HCT116 (cell line): ENCODE data around the gene C11orf52. TPM values are rescaled to one million over a fixed set of nuclear protein-coding genes. Genes with fewer than 3 reads are reported as not detected.

Experiments used
- ATAC-seq: fragments of 200-7000 bp; cut with Tn5 transposase; 2 replicates; pipeline ENCODE4 v1.9.1; 2020; ENCODE audit warnings: mild to moderate bottlenecking, moderate library complexity
- BruUV-seq: library from RNA; stranded (reverse); fragments of 400-500 nt; replicated peaks from 2 replicates; lab custom pipeline; 2021; lab: Mats Ljungman, UMichigan
- CTCF ChIA-PET: fragments of 300-600 bp; sonication (Branson Sonifier 250); formaldehyde crosslinking; loops from one replicate; lab custom pipeline; 2021; ENCODE audit warnings: antibody characterized with exemption; lab: Charles Lee
- POLR2A ChIA-PET: fragments of 300-600, 350-600 bp; sonication (Branson Sonifier 250); formaldehyde crosslinking; loops from one replicate; lab custom pipeline; 2021; ENCODE audit warnings: antibody characterized with exemption; lab: Charles Lee
- RAD21 ChIA-PET, 2 experiments: fragments of 300-600 bp; sonication (Branson Sonifier 250); formaldehyde crosslinking; loops; one replicate each; lab custom pipeline; 2023; ENCODE audit warnings: low total read pairs in 2 of 2; ENCODE audit not compliant: uncharacterized antibody in 2 of 2, unreplicated experiment in 2 of 2, low non-redundant PET in 1 of 2; lab: Charles Lee
- DNase-seq: peaks from one replicate; pipeline ENCODE4 v3.0.0-alpha.2; 2010; ENCODE audit warnings: low read depth, low spot score
- H2AFZ ChIP-seq: fragments of 200-600 bp; shearing (Covaris generic), sonication (generic); 2 replicates; pipeline ENCODE4 v1.6.1; 2017; ENCODE audit warnings: low read depth, mixed run types, mixed read lengths, antibody characterized with exemption, low read length; ENCODE audit not compliant: poor library complexity, severe bottlenecking
- H3K27ac ChIP-seq: 2 replicates; pipeline ENCODE4 v1.5.1; 2012; ENCODE audit warnings: low read depth, low read length
- H3K27me3 ChIP-seq: fragments of 200-600 bp; sonication (generic); 2 replicates; pipeline ENCODE4 v1.6.1; 2016; ENCODE audit warnings: mixed run types, low read length, mixed read lengths; ENCODE audit not compliant: insufficient read depth
- H3K36me3 ChIP-seq, 2 experiments: fragments of 200-500 bp in 1 of 2; fragments of 200-600 bp in 1 of 2; sonication (Bioruptor generic) in 1 of 2; sonication (generic) in 1 of 2; 2 replicates each; pipeline versions ENCODE4 v1.5.1 to v1.6.1; 2014 to 2016; ENCODE audit warnings: low read length in 2 of 2, inconsistent platforms in 1 of 2, mixed read lengths in 1 of 2, mixed run types in 1 of 2; ENCODE audit not compliant: insufficient read depth in 2 of 2, control insufficient read depth in 1 of 2
- H3K4me1 ChIP-seq, 2 experiments: fragments of 200-600 bp in 1 of 2; sonication (generic) in 1 of 2; 2 replicates each; pipeline versions ENCODE4 v1.5.1 to v1.6.1; 2012 to 2017; ENCODE audit warnings: low read length in 2 of 2, inconsistent platforms in 1 of 2, mild to moderate bottlenecking in 1 of 2, mixed read lengths in 1 of 2, mixed run types in 1 of 2, moderate library complexity in 1 of 2; ENCODE audit not compliant: insufficient read depth in 2 of 2, control insufficient read depth in 1 of 2
- H3K4me2 ChIP-seq: fragments of 200-600 bp; sonication (generic); 2 replicates; pipeline ENCODE4 v1.6.1; 2017; ENCODE audit warnings: mixed run types, low read length, mixed read lengths
- H3K4me3 ChIP-seq, 2 experiments: fragments of 200-600 bp in 1 of 2; sonication (generic) in 1 of 2; replicated peaks in 1 of 2; 2 replicates each; pipeline ENCODE4 v1.5.1; 2011 to 2016; ENCODE audit warnings: low read length in 2 of 2, control low read depth in 1 of 2, low read depth in 1 of 2, mild to moderate bottlenecking in 1 of 2, mixed read lengths in 1 of 2, mixed run types in 1 of 2
- H3K79me2 ChIP-seq: fragments of 200-600 bp; sonication (generic); 2 replicates; pipeline ENCODE4 v1.6.1; 2017; ENCODE audit warnings: mild to moderate bottlenecking, mixed run types, low read length, moderate library complexity, mixed read lengths; ENCODE audit not compliant: insufficient read depth
- H3K9ac ChIP-seq: fragments of 200-600 bp; sonication (generic); 2 replicates; pipeline ENCODE4 v1.6.1; 2016; ENCODE audit warnings: low read length, mixed read lengths
- H3K9me2 ChIP-seq: fragments of 200-600 bp; sonication (generic), shearing (Covaris generic); 2 replicates; pipeline ENCODE4 v1.6.1; 2017; ENCODE audit warnings: mixed run types, mild to moderate bottlenecking, moderate library complexity; ENCODE audit not compliant: insufficient read depth
- H3K9me3 ChIP-seq, 2 experiments: fragments of 200-500 bp in 1 of 2; fragments of 200-600 bp in 1 of 2; sonication (Bioruptor generic) in 1 of 2; sonication (generic) in 1 of 2; 2 replicates each; pipeline ENCODE4 v1.6.1; 2014 to 2017; ENCODE audit warnings: low read length in 2 of 2, mixed read lengths in 2 of 2, inconsistent platforms in 1 of 2, low read depth in 1 of 2, mild to moderate bottlenecking in 1 of 2, mixed run types in 1 of 2, moderate library complexity in 1 of 2; ENCODE audit not compliant: control insufficient read depth in 1 of 2, insufficient read depth in 1 of 2
- H4K20me1 ChIP-seq: fragments of 200-600 bp; sonication (generic), shearing (Covaris generic); 2 replicates; pipeline ENCODE4 v1.6.1; 2017; ENCODE audit warnings: mixed run types, mild to moderate bottlenecking, moderate library complexity; ENCODE audit not compliant: insufficient read depth
- ELF1 ChIP-seq: IDR thresholded peaks from 2 replicates; pipeline ENCODE4 v1.6.1; 2012; ENCODE audit warnings: low read depth, borderline replicate concordance
- EZH2phosphoT487 ChIP-seq: fragments of 200-600 bp; IDR thresholded peaks from 2 replicates; pipeline ENCODE4 v1.6.1; 2018; ENCODE audit warnings: antibody characterized with exemption, borderline replicate concordance
- FOSL1 ChIP-seq: IDR thresholded peaks from 2 replicates; pipeline ENCODE4 v1.6.1; 2012; ENCODE audit warnings: low read depth
- JUND ChIP-seq: IDR thresholded peaks from 2 replicates; pipeline ENCODE4 v1.6.1; 2012
- RAD21 ChIP-seq: IDR thresholded peaks from 2 replicates; pipeline ENCODE4 v1.6.1; 2012; ENCODE audit warnings: low read depth, mild to moderate bottlenecking
- SP1 ChIP-seq: IDR thresholded peaks from 2 replicates; pipeline ENCODE4 v1.6.1; 2012; ENCODE audit warnings: low read depth
- TCF7L2 ChIP-seq: IDR thresholded peaks from 2 replicates; pipeline ENCODE4 v1.7.0; 2011; ENCODE audit warnings: borderline replicate concordance, inconsistent platforms; ENCODE audit not compliant: insufficient read depth, insufficient read length; ENCODE audit errors: extremely low read depth
- ZFX ChIP-seq: fragments of 450-650 bp; IDR thresholded peaks from 2 replicates; pipeline ENCODE4 v1.6.1; 2017
- intact Hi-C: fragments of 100-400 bp; cut with micrococcal nuclease; formaldehyde crosslinking; loops from 2 replicates; pipeline ENCODE4 v1.10.0; 2022
- total RNA-seq: library from RNA; stranded (reverse); gene quantifications from one replicate; pipeline ENCODE4 v1.2.1, GENCODE V29; 2021; ENCODE audit not compliant: unreplicated experiment
- TF ChIP-seq, protein P1 (sequence below): IDR thresholded peaks from 2 replicates; pipeline ENCODE4 v1.6.1; 2012
- TF ChIP-seq, protein P2 (sequence below), 3 experiments: fragments of 200-600 bp in 1 of 3; sonication (generic) in 1 of 3; IDR thresholded peaks in 2 of 3; conservative IDR thresholded peaks in 1 of 3; 2 replicates each; pipeline ENCODE4 v1.5.1; 2012 to 2017; ENCODE audit warnings: low read depth in 2 of 3, low read length in 2 of 3, antibody characterized with exemption in 1 of 3, borderline replicate concordance in 1 of 3, control low read depth in 1 of 3, mild to moderate bottlenecking in 1 of 3, mixed read lengths in 1 of 3, mixed run types in 1 of 3, moderate library complexity in 1 of 3; ENCODE audit not compliant: insufficient read depth in 1 of 3
- TF ChIP-seq, protein P3 (sequence below): IDR thresholded peaks from 2 replicates; pipeline ENCODE4 v1.6.1; 2011; ENCODE audit warnings: mild to moderate bottlenecking, low read length, moderate library complexity; ENCODE audit not compliant: insufficient replicate concordance; ENCODE audit errors: extremely low read depth

C11orf52 gene
- total RNA-seq, 1 experiment from 2014 or later: 4.6 TPM

DNA sequence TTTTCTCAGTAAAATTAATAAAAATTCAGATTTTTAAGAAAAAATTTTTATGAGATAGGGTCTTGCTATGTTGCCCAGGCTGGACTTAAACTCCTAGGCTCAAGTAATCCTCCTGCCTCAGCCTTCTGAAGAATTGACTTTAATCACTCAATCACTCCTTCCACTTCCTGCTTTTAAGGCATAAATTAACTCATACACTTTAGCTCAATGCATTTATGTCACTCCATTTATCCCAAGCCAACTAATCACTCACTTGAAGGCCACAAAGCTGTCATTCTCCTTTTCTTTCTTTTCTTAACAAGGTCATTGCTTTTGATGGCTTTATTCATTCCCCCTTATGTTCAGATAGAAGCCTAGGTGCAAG is 48.2 kb upstream of the C11orf52 start:
- Histone ChIP-seq H3K9ac (peak overlapping the region; percentile 66), H3K27me3 (no peaks in the 10 kb centered on the region), H3K4me1 (peaks cover 0 to 18% of the 10 kb centered on the region in 2 experiments; a peak in 3 of 4 replicates), H3K9me3 (no peaks in the 10 kb centered on the region), H3K9me2 (no peaks in the 10 kb centered on the region), H3K4me2 (peak overlapping the region; percentile 90), H2AFZ (peak overlapping the region; percentile 97), H3K36me3 (peaks cover 4 to 10% of the 10 kb centered on the region in 2 experiments; a peak in 2 of 4 replicates), H3K4me3 (peak overlapping the region; percentile 89 to 90), H3K79me2 (0 out of 2 replicates have a peak, but pooled peaks cover 9% of the 10 kb centered on the region), H3K27ac (peak overlapping the region; percentile 76), H4K20me1 (no peaks in the 10 kb centered on the region)
- intact Hi-C loops: no loop called here
- ChIA-PET RAD21 (interaction anchor here in 1 of 2 experiments (0.7 kb wide), 1 partner anchor 53 kb away, joined by 6 read pairs; no protein-coding TSS in a partner anchor), CTCF (interaction anchor here (0.9 to 1.5 kb wide), 3 partner anchors 19 to 111 kb away, joined by 3 to 4 read pairs (median 3); no protein-coding TSS in a partner anchor), POLR2A (no interaction called here)
- BruUV-seq: no TSS peak
- TF ChIP-seq, protein P1, sequence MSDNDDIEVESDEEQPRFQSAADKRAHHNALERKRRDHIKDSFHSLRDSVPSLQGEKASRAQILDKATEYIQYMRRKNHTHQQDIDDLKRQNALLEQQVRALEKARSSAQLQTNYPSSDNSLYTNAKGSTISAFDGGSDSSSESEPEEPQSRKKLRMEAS: no peak
- TF ChIP-seq SP1: no peak
- no peak for TF ChIP-seq ELF1
- no peak for TF ChIP-seq ZFX
- DNase-seq (no peak), ATAC-seq (no peak)

DNA sequence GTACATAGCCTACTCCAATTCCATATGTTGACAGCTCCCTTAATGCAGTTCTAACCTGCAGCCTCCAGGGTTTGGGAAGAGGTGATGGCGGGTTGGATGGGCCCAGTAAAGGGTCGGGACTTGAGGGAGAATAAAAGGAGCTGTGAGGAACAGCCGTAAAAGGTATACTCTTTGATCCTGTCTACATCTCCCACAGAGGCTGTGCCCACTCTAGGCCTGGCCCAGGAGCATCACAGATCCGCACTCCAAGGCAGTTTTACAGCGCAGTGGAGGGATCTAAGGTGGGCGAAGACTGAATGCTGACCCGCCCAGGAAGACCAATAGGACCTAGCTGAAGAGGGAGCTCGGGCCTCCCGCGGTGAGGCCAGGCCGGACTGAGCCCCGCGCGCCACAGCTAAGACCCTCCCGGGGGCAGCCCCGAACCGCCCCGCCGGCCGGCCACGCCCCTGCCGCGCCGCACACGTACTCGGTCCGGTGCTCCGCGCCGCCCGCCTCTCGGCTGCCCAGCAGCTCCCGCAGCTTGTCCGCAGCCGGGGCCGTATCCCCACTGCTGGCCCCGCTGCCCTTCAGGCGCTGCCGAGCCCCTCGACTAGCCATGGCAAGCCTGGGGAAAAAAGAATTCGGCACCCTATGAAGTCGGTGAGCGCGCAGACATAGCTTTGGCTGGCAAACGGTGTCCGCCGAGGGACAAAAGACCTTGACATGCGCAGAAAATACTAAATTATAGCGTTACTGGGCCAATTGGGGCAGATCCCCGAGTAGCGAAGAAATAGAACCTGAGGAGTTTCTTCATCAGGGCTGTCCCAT is 47.6 kb upstream of the C11orf52 start, which contains the start of gene ALG9:
ALG9 (minus strand) TSS at position 696 of the 807 bp plus-strand sequence; CDS start at position 597, 99 bp downstream.
- peak; percentile 73 for DNase-seq
- peaks cover 0 to 18% of the 10 kb centered on the region in 2 experiments; a peak in 3 of 4 replicates for H3K4me1 ChIP-seq
- peak within 1 kb of the TSS; percentile 90 for H3K4me2 ChIP-seq
- H2AFZ ChIP-seq: peak within 1 kb of the TSS; percentile 97
- H3K27ac ChIP-seq: peak within 1 kb of the TSS; percentile 76
- H3K79me2 ChIP-seq: 0 out of 2 replicates have a peak, but pooled peaks cover 9% of the 10 kb centered on the region
- H3K9ac ChIP-seq: peak within 1 kb of the TSS; percentile 66
- no peaks in the 10 kb centered on the region for H3K9me2 ChIP-seq
- no peaks in the 10 kb centered on the region for H3K27me3 ChIP-seq
- H3K9me3 ChIP-seq: no peaks in the 10 kb centered on the region
- H4K20me1 ChIP-seq: no peaks in the 10 kb centered on the region
- intact Hi-C loops: no loop called here
- peaks cover 2 to 11% of the 10 kb centered on the region in 2 experiments; a peak in 1 of 4 replicates for H3K36me3 ChIP-seq
- TSS peak; percentile 34 for BruUV-seq
- CTCF ChIA-PET: interaction anchor here (0.9 to 1.7 kb wide), 6 partner anchors 9 to 111 kb away, joined by 3 to 5 read pairs (median 3); no protein-coding TSS in a partner anchor
- POLR2A ChIA-PET: interaction anchor here (1.4 kb wide), 1 partner anchor 8 kb away, joined by 3 read pairs; no protein-coding TSS in a partner anchor
- ATAC-seq: peak; percentile 89
- RAD21 ChIA-PET: interaction anchor here in 1 of 2 experiments (0.7 to 1.0 kb wide), 2 partner anchors 52 to 64 kb away, joined by 3 to 6 read pairs; no protein-coding TSS in a partner anchor
- H3K4me3 ChIP-seq: peak within 1 kb of the TSS; percentile 89 to 90
- peak; percentile 70 for TF ChIP-seq SP1
- TF ChIP-seq EZH2phosphoT487: no peak
- TF ChIP-seq RAD21: no peak
- TF ChIP-seq JUND: no peak
- TF ChIP-seq, protein P1: peak; percentile 61; the same call in 1 of the 2 replicates
- TF ChIP-seq, protein P2, sequence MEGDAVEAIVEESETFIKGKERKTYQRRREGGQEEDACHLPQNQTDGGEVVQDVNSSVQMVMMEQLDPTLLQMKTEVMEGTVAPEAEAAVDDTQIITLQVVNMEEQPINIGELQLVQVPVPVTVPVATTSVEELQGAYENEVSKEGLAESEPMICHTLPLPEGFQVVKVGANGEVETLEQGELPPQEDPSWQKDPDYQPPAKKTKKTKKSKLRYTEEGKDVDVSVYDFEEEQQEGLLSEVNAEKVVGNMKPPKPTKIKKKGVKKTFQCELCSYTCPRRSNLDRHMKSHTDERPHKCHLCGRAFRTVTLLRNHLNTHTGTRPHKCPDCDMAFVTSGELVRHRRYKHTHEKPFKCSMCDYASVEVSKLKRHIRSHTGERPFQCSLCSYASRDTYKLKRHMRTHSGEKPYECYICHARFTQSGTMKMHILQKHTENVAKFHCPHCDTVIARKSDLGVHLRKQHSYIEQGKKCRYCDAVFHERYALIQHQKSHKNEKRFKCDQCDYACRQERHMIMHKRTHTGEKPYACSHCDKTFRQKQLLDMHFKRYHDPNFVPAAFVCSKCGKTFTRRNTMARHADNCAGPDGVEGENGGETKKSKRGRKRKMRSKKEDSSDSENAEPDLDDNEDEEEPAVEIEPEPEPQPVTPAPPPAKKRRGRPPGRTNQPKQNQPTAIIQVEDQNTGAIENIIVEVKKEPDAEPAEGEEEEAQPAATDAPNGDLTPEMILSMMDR (IDR thresholded peaks at IDR 0.05 in 2 of 3, conservative IDR thresholded peaks at IDR 0.05 in 1 of 3; ENCODE audit: borderline replicate concordance in 1 of 3, insufficient read depth in 1 of 3, low read depth in 2 of 3, low read length in 2 of 3): peak in 2 of 3 experiments; percentile 49 to 59; a peak in 4 of 6 replicates
- peak; percentile 98 for TF ChIP-seq TCF7L2
- peak; percentile 83 for TF ChIP-seq ZFX
- TF ChIP-seq, protein P3, sequence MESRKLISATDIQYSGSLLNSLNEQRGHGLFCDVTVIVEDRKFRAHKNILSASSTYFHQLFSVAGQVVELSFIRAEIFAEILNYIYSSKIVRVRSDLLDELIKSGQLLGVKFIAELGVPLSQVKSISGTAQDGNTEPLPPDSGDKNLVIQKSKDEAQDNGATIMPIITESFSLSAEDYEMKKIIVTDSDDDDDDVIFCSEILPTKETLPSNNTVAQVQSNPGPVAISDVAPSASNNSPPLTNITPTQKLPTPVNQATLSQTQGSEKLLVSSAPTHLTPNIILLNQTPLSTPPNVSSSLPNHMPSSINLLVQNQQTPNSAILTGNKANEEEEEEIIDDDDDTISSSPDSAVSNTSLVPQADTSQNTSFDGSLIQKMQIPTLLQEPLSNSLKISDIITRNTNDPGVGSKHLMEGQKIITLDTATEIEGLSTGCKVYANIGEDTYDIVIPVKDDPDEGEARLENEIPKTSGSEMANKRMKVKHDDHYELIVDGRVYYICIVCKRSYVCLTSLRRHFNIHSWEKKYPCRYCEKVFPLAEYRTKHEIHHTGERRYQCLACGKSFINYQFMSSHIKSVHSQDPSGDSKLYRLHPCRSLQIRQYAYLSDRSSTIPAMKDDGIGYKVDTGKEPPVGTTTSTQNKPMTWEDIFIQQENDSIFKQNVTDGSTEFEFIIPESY: peak; percentile 32
- TF ChIP-seq FOSL1: no peak
